ENCODE results near the gene COL25A1. TPM values are rescaled to one million over a fixed set of nuclear protein-coding genes. Genes with fewer than 3 reads are reported as not detected.

The COL25A1 gene
- total RNA-seq, 1 experiment from 2014 or later, result 4.2 TPM

GRCh38 chr4:108963910-108964309, 338.5 kb downstream of the COL25A1 start:
- Histone ChIP-seq H4K8ac (replicated peaks; ENCODE audit: insufficient read length, low read depth, low read length) (no peak overlapping the region), H3K18ac (ENCODE audit: insufficient read length, low read depth, low read length) (no peak overlapping the region), H3K9ac (ENCODE audit: extremely low read depth, insufficient read length, low read length) (no peak overlapping the region), H3K23me2 (ENCODE audit: insufficient read length, low read depth, low read length, poor library complexity, severe bottlenecking) (no peaks in the 10 kb centered on the region), H3K79me2 (ENCODE audit: insufficient read depth, low read length) (no peaks in the 10 kb centered on the region), H2AFZ (ENCODE audit: low read length) (no peak overlapping the region), H2BK5ac (ENCODE audit: insufficient read length, low read length) (no peak overlapping the region), H2AK5ac (ENCODE audit: insufficient read length, low read length) (no peak overlapping the region), H3K23ac (ENCODE audit: insufficient read length, low read depth, low read length) (no peak overlapping the region), H4K20me1 (ENCODE audit: control insufficient read depth, insufficient read depth, insufficient read length) (no peaks in the 10 kb centered on the region), H3K27me3 (ENCODE audit: insufficient read depth, low read length) (no peaks in the 10 kb centered on the region), H2BK12ac (ENCODE audit: insufficient read length, low read depth, low read length) (no peak overlapping the region), H3K56ac (ENCODE audit: insufficient read length, low read depth, low read length) (no peak overlapping the region), H2BK20ac (ENCODE audit: low read depth, low read length, poor library complexity, severe bottlenecking) (no peak overlapping the region), H2BK120ac (ENCODE audit: low read depth, low read length, poor library complexity, severe bottlenecking) (no peak overlapping the region), H3K9me3 (ENCODE audit: control insufficient read depth, low read depth, low read length) (no peaks in the 10 kb centered on the region), H4K5ac (ENCODE audit: insufficient read length, low read depth, low read length) (no peak overlapping the region), H3K79me1 (ENCODE audit: insufficient read depth, low read depth, low read length, poor library complexity, severe bottlenecking) (no peaks in the 10 kb centered on the region), H3K4ac (ENCODE audit: low read depth, low read length) (no peak overlapping the region), H3K4me2 (ENCODE audit: insufficient read depth, insufficient read length, low read length) (no peak overlapping the region), H2BK15ac (ENCODE audit: low read depth, low read length) (no peak overlapping the region), H3K4me1 (ENCODE audit: insufficient read depth, low read length) (peaks cover 5% of the 10 kb centered on the region; the same call in 1 of the 2 replicates), H3T11ph (ENCODE audit: low read length) (no peak overlapping the region), H3K27ac (ENCODE audit: insufficient read length, low read depth, low read length) (no peak overlapping the region), H3K14ac (ENCODE audit: insufficient read depth, low read length) (no peak overlapping the region), H4K91ac (ENCODE audit: insufficient read length, low read depth, low read length) (no peak overlapping the region)
- Mint-ChIP-seq H3K4me3 (no peak overlapping the region), H3K9me3 (no peaks in the 10 kb centered on the region), H3K27ac (no peak overlapping the region), H3K4me1 (peaks cover 12 to 13% of the 10 kb centered on the region in 2 experiments), H3K36me3 (ENCODE audit: insufficient read depth in 1 of 3, low read depth in 3 of 3) (no peaks in the 10 kb centered on the region), H3K27me3 (ENCODE audit: low read depth) (no peaks in the 10 kb centered on the region)
- no CpG with 5 or more reads among the region's 1 CpG for WGBS (ENCODE audit: extremely low coverage, insufficient read length, low lambda C conversion rate)
- DNase-seq, result no peak
- TF ChIP-seq CTCF (conservative IDR thresholded peaks at IDR 0.05), result no peak
